Measurements from ENCODE around the gene MRPL9.

MRPL9 gene

DNA sequence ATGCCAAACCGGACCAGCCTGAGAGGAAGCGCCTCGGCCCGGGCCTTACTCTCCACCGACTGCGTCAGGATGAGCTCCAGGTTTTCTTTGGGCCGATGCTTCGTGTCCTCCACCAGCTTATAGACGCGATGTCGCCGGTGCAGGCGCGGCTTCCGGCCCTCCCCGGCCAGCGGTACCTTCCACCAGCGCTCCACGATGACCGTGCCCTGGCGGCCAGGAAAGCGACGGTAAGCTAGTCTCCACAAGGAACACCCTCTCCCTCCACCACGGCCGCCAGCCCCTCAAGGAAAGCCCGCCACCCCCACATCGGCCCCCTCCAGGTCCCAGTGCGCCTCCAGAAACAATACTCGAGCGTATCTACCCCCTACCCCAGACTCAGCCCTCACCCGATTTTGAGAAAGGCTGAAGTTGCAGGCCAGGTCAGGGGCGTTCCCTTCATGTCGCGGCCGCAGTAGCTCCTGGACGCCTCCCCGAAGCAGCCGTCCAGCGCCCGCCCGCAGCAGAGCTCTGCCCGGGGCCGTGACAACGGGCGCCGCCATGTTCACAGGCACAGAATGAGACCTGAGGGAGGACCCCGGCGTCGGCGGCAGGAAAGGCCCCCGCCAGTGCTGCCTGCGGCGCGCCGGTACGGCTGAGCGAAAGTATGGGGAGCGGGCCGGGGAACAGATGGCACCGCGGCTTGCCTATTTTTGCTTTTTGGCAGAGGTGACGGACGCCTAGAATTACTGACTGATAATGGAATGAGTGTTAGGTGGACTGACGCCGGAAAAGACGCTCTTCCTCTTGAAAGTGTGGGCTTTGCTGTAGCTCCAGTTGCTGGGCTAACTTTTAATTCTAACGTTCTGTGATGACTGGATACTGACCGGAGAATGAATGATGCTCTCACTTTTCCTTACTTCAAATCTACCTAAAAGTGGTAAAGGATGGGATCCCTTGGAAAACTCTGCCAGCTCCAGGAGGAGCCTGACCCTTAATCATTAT is at the start of gene MRPL9:
Gene MRPL9, minus strand, starts transcription at position 556 of the 981 bp plus-strand sequence. Its CDS starts 17 bp downstream, at position 539.
- DNase-seq (ENCODE audit: low spot score) = peak; percentile 92

GRCh38 chr1:151811181-151811580 is 47.9 kb upstream of the MRPL9 start:
- no peak for DNase-seq (ENCODE audit: low spot score)

DNA sequence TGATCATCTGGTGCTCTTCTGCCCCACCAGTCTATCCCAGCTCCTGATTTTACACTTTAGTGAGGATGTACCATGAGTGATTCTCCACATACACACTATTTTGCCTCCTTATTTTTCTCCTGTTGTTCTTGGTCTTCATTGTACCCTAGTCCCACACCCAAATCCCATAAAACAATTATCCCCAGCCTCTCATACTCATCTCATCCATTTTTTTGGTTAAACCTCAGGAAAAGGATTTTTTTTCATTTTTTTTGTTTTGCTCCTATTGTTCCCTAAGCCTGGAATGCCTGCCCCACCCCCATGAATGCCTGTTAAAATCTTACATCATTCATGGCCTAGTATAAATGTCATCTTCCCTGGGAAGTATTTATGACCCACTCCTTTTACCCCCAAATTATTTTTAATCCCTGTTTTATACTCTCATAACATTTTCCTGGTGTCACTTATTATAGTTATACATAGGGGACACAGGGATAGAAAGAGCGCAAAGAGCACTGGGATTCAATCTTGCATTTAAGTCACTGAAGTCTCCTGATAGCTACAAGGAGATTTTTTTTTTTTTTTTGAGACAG is 46.8 kb upstream of the MRPL9 start:
- DNase-seq (ENCODE audit: low spot score) = no peak

GRCh38 chr1:151809290-151809984 is 46.1 kb upstream of the MRPL9 start:
- DNase-seq (ENCODE audit: low spot score) = no peak

- DNase-seq (ENCODE audit: low spot score) = no peak
Measured at GRCh38 chr1:151807766-151808165, 44.5 kb upstream of the MRPL9 start.

- no peak for DNase-seq (ENCODE audit: low spot score)
Measured at GRCh38 chr1:151807131-151807530, 43.8 kb upstream of the MRPL9 start.

DNA sequence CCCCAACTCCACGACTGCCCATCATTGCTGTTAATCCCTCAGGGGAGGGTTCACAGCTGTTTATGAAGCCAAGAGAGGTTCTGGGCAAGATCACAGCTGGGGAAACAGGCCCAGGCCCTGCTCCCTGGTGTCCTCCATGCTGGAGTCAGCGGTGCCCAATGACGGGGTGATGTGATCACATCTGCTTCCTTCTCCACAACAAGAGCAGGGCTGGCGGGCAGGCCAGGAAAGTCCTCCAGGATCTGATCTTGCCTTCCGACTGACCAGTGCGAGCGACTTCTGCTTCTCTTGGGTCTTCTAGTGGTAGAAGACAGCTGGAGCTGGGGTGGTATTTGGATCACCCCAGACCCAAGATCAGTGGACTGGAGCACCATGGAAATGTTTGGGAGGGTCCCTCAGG is 42.9 kb upstream of the MRPL9 start:
- DNase-seq (ENCODE audit: low spot score) = no peak

- no peak for DNase-seq (ENCODE audit: low spot score)
Measured at GRCh38 chr1:151805066-151805820, 41.9 kb upstream of the MRPL9 start, which contains the start of gene LINGO4. Gene LINGO4, minus strand, starts transcription at chr1:151805419. Its CDS starts 2,715 bp downstream, at chr1:151802704.

DNA sequence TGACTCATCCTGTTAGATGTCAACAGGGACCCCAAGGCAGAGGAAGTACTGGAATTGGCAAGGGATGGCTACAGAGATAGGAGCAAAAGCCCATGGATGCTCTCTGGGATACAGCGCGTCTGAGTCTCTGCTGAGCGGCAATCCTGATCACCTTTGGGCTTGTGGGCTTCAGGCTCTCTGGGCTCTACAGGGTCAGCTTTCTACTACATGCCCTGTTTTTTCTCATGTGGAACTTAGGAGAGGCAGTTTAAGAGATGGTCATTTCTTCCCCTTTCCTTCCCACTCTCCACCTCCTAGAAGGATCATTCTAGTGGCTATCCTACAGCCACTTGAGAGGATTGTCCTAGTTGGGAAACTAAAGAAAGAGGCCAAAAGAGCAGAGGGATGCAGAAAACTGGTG is 40.6 kb upstream of the MRPL9 start:
- no peak for DNase-seq (ENCODE audit: low spot score)

DNA sequence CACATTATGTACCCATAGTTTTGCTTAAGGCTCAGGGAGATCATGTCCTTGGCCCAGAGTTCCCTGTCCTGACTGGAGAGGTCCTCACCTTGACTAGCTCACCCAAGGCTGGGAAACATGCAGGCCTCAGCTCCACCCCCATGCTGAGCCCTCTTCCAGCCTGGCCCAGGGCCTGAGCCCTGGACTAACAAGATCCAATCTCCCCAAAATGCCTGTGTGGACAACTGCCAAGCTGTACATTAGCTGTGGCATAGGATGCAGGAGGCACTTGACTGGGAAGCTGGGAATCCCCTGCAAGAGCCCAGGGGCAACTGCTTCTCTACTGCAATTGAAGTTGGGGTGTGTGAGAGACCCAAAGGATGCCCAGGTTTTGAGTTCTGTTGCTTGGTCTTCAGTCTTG is 39.9 kb upstream of the MRPL9 start:
- no peak for DNase-seq (ENCODE audit: low spot score)

DNA sequence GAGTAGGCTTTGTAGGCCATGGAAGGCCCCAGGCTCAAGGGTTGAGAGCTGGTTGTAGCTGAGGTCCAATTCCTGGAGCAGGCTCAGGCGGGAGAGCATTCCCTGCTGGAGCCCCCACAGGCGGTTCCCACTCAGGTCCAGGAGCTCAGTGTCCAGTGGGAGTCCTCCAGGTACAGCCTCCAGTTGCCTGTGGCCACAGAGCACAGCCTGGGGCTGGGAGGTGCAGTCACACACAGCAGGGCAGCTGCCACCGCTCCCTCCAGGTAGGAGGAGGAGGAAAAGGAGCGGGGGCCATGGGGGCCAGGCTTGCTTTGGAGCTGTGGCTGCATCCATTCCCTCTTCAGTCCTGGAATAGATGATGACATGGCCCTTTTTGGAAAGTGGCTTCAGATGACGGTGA is 39.1 kb upstream of the MRPL9 start:
- no peak for DNase-seq (ENCODE audit: low spot score)

DNA sequence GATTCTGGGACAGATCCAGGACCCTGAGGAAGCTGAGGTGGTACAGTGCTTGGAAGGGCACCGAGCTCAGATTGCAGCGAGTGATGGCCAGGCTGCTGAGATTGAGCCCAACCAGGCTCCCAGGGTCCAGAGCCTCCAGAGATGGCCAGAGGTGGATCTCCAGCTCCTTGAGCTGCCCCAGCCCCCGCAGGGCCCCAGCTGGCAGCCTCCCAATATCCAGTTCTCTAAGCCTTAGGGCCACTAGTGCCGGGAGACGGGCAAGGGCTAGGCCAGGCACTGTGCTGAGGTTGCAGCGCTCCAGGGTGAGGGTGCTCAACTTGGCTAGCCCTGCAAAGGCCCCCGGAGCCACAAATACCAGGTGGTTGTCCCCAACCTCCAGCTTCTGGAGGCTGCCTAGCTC is 38.5 kb upstream of the MRPL9 start:
- no peak for DNase-seq (ENCODE audit: low spot score)

DNA sequence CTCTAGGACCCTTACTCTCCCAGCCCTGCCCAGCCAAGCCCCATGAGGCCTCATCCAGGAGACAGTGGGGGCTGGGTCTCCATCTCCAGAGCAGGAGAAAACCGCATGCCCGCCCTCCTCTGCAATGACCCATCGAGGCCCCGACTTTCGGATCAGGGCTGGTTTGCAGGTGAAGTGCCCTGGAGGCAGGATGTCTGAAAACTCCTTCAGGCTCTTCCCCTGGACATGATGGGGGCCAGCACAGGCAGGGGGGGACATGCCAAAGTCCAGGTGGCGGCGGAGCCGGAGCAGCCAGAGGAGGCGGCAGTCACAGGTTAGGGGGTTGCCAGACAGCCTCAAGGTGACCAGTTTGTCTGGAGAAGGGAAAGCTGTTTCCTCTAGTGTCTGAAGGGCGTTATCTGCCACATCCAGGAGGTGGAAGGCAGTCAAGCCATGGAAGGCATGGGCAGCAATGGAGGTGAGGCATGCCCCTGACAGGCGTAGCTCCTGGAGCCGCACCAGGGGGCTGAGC is 38.1 kb upstream of the MRPL9 start:
- DNase-seq (ENCODE audit: low spot score) = no peak

- DNase-seq (ENCODE audit: low spot score) = no peak
Measured at GRCh38 chr1:151800830-151801229, 37.5 kb upstream of the MRPL9 start.

GRCh38 chr1:151799179-151800022 is 36.1 kb upstream of the MRPL9 start:
- no peak for DNase-seq (ENCODE audit: low spot score)

DNA sequence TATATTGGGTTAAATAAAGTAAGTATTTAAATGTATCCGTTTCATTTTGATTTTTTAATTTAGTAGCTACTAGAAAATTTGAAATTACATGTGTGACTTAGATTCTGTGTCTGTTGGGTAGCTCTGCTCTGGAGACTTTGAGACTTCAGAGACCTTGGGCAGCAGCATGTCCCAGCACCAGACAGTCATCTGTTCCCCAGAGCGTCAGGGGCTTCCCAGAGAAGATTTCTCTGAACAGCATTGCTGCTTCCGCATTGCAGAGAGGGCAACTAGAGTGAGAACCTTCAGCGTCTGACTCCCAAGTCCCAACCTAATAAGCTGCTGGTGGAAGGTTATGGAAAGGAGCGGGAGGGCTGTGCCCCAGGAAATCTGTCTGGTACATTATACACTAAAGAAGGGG is 35.3 kb upstream of the MRPL9 start:
- DNase-seq (ENCODE audit: low spot score) = no peak

DNA sequence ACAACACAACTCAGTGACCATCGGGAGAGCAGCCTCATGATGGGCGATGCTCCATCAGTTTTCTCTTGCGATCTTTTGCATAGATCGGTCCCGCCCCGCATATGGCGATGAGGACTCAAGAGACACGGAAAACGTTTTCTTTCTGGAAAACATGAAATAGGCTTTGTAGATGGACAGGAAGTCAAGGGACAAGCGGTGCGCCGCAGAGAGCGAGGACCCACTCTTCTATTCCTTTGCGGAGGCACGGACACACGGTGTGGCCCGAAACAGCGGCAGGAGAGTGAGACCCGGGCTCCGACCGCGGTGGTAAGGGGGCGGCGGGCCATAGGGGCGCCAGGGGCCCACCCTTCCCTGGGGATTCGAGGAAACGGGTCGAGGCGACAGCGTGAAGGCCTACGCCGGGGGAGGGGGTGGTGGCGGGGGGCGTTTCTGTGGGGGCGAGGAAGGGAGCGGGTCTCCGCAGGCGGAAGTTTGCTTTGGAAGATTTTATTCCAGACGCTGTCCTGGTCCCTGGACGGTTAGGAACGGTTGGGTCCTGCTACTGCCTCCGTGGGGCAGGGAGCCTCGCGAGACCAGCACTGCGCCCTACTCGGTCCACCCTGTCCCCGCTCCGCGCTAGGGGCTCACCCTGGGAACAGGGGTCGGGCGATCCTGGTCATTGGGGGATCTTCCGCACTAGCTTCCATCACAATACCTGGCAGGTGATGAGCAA is 27.8 kb upstream of the MRPL9 start:
- DNase-seq (ENCODE audit: low spot score) = peak; percentile 23

DNA sequence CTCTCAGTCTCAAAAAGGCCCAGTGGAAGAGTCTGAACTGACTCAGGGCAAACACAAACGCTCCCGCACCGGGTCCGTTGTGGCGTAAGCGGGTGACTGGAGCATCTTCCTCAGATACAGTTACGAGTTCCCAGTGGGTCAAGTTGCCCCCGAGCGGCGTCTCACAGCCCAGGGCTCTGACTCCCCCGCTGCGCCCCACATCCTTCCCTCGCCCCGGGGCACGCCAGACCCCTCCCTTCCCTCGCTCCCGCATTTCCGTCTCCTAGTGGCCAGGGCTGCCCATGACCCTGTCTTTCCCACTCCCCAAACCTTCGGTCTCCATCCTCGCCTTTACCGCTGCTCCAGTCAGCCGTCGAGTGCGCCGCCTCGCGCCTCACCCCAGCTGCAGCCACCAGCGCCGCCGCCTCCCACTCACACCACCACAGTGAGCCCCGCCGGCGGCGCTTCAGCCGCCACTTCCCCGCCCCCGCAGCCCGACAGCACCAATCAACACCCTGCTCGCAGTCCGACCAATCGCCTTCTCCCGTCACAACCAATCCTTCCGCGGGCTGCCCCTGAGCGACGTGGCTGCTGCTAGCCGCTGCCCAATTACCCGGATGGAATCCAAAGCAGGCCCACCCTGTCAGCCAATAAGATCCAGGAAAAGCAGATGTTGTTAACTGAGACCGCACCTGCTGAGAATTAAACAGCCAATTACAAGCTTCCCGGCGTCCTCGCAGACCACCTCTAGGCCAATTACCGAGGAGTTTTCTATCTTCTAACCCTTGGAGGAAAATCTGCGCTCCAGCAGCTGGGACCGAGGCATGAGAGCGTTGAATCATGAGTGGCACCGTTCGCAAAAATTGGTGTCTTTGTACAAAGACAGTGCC is 27.0 kb upstream of the MRPL9 start, which contains the start of gene TDRKH:
Gene TDRKH, minus strand, starts transcription at position 430 of the 869 bp plus-strand sequence. CDS start 7,478 bp downstream, outside the sequence.
- peak; percentile 100 for DNase-seq (ENCODE audit: low spot score)

DNA sequence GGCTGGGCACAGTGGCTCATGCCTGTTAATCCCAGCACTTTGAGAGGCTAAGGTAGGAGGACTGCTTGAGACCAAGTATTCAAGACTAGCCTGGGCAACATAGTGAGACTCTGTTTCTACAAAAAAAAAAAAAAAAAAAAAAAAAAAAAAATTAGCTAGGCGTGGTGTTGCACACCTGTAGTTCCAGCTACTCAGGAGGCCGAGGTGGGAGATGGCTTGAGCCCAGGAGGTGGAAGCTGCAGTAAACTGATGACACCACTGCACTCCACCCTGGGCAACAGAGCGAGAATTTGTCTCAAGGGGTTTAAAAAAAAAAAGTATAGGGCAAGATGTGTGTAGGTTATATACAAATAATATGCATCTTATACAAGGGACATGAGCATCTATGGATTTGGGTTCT is 24.4 kb upstream of the MRPL9 start:
- DNase-seq (ENCODE audit: low spot score) = no peak

Data from NAMALWA (cell line).